GM19240 (cell line): ENCODE data around the gene UNC119.
"Not testable (repeated sequence)": the region's sequence is repeated elsewhere in the genome, so short reads cannot be mapped to it uniquely, and the experiment has no call there.

Experiments used
- DNase-seq: peaks from one replicate; pipeline ENCODE4 v3.0.0; 2011; ENCODE audit warnings: low spot score; ENCODE audit not compliant: insufficient read length

The UNC119 gene

DNA sequence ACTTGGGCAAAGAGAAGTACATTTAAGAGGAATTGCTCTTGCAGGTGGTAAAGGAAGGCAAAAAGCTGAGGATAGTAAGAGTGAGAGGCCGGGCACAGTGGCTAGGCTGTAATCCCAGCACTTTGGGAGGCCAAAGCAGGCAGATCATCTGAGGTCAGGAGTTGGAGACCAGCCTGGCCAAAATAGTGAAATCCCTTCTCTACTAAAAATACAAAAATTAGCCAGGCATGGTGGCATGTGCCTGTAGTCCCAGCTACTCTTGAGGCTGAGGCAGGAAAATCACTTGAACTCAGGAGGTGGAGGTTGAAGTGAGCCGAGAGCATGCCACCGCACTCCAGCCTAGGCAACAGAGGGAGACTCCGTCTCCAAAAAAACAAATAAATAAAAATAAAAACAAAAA lies 30.1 kb downstream of the UNC119 start:
- not testable (repeated sequence) for DNase-seq

DNA sequence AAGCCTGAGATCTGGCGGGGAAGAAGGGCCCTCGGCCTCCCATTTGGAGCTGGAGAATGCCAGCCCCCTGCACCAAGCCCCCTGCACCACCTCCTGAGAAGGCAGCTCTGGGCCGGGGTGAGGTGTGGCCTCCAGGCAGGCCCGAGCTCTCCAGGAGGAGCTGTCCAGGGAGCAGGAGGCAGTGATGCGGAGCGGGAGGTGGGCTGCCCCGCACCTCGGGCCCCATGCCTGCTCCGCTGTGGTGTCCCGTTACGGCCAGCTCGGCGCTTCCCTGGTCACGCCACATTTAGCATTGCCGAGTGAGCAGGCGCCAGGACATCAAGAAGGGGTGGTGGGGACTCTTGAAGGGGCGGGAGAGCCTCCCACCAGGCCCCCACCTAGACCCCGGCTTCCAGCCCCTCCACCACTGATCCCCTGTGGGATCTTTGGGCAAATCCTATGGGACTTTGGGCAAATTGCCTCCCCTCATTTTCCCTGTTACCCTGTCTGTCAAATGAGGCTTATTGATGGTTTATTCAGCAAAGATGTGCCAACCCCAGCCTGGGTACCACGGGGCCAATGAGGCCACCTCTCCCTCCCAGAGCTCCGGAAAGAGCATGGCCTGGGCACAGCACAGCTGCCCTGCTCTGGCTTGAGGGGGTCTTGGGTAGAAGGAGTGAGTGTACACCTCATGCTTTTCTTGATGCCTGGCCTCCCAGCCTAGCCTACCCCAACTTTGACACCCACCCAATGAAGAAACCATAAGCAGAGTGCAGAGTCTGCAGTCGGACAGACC lies 30.9 kb downstream of the UNC119 start:
- no peak for DNase-seq

DNA sequence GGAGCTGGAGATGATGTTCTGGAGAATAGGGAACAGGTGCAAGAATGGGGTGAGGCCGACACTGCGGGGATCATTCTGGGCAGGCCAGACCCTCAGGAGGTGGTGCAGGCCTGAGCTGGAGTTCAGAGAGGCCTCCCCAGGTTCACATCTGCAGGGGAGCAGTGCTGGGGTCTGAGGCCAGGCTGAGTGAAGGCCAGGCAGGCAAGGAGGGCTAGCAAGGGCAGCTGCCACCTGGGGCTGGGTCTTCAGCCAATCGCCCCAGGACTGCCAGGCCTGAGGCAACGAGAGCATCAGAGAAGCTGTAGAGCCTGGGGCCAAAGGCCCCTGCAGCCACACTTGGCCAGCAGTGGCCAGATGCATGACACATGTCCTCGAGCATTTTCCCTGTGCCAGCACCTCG lies 31.7 kb downstream of the UNC119 start:
- DNase-seq, result no peak

DNA sequence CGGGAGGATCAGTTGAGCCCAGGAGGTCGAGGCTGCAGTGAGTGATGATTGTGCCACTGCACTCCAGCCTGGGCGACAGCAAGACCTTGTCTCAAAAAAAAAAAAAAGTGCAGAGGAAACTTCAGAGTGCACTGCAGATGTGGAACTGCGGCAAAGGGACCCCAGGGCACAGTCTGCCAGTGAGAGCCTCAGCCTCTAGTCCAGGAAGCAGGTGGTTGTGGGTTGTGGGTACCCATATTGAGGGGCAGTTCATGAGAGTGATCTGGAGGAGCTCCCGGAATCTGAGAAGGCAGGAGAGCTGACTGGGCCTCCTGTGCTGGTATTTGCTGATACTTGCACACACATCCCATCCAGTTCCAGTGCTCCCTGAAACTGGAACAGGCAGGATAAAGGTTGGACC lies 33.2 kb downstream of the UNC119 start:
- no peak for DNase-seq

DNA sequence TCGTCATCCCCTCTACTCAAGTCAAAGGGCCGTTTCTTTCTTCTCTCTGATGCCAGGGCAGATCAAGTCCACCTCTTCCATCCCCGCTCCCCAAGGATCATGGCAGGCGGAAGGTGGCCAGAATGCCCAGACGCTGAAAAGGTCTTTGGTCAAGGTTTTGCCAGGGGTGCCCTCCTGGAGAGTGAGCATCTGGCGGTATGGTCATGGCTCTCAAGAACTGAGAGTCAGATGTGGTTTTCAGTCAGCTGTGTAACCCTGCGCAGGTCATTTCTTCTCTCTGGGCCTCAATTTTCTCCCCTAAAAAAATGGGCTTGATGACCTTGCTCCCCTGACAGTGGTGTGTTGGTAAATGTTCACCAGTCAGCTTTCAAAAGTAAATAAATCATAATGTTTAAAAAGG lies 33.8 kb downstream of the UNC119 start:
- DNase-seq, result no peak

DNA sequence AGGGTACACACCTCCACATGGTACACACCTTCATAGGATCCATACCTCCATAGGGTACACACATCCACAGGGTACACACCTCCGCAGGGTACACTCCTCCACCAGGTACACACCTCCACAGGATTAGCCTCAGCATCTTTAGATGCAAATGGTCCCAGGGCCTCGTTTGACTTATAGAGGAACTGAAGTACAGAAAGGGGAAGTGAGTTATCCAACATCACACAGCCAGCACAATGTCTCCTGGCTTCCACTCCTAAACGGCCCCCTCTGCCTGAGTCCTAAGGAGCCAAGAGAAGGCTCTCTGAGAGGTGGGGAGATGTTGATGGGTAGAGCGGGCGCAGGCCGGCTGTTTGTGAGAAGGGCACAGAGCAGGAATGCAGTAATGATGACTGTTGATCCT lies 34.3 kb downstream of the UNC119 start:
- no peak for DNase-seq

DNA sequence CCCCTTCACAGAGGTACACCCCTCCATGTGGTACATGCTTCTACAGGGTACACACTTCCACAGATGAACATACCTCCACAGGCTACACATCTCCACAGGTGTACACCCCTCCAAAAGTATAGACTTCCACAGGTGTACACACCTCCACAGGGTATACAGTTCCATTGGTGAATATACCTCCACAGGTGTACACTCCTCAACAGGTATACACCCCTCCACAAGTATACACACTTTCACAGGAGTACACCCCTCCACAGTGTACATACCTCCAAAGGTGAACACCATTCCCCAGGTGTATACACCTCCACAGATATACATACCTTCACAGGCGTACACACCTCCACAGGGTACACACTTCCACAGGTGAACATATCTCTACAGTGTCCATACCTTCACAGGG lies 36.9 kb downstream of the UNC119 start:
- no peak for DNase-seq

DNA sequence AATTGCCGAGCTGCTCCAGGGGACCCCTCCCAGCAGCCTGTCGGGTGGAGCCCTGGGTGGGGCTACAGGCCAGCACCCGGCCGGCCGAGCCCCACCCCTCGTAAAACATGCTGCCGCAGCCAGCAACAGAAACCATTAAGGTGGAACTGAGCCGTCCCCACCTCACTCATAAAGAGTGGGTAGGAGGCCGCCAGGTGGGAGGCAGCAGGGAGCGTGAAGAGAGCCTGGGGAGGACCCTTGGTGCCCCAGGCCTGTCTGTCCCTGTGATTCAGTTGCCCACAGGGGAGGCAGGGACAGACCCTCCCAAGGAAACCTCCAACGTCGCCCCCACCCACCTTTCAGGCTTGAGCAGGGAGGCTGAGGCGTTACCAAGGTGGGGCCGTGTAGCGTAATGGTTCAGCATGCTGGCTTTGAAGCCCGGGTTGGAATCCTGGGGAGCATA lies 37.8 kb downstream of the UNC119 start:
- no peak for DNase-seq

DNA sequence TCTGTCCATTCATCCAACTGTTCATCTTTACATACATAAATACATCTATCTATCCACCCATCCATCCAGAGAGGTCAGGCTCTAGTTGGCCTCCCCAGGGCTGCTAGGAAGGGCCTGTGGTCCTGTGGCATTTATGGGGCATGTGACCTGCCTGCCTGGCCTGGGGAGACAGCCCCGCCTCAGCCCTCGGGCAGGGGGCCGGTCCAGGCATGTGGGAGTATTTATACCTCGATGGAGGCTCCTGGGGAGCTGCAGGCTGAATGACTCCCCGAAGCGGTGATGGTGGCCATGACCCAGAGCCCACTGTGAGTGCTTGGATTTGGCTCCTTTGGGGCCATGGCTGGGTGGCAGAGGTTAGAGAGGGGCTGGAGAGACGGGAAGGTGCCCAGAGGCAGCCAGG lies 38.9 kb downstream of the UNC119 start:
- DNase-seq, result no peak

DNA sequence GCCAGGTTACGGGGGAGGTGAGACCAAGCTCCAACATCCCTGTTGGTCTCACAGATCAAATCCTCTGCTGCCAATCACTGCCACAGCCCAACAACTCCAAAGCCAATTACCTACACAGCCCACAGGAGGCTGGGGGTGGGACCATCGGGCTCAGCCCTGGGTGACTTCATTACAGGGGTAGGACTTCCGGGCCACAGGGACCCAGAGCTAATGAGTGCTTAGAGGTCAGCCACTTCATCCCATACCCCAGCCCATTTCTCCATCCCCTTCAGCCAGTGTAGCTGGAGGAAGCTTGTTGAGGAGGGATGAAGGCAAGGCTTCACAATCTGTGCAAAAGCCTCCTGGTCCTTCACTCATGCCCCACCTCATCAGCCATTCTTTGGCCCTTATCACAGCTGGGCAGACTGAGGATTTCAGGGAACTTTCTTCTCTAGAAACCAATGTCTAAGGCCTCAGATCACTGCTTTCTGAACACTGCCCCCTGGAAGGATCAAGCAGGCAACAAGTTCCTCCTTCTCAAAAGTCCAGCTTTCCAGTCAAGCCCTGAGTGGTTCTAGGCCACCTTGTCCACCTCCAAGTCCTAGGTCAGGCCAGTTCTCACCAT lies 40.5 kb downstream of the UNC119 start:
- DNase-seq, result no peak

DNA sequence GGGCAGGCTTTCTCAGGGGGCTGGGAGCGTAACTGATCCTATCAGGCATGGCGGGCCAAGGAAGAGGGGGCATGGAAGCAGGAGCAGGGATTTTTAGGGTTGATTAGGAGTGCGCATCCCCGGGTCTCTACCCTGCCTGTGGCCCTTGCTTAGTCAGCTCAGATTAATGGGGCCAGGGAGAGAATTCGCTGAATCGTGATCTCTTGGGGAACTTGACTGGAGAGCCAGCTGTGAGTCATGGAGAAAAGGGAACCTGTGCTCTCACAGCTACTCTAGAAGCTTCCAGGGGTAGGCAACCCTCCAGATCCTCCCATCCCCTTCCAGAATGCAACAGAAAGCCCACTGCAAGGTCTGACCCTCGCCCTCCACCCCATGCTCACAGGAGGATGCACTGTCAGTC lies 42.6 kb downstream of the UNC119 start:
- no peak for DNase-seq

DNA sequence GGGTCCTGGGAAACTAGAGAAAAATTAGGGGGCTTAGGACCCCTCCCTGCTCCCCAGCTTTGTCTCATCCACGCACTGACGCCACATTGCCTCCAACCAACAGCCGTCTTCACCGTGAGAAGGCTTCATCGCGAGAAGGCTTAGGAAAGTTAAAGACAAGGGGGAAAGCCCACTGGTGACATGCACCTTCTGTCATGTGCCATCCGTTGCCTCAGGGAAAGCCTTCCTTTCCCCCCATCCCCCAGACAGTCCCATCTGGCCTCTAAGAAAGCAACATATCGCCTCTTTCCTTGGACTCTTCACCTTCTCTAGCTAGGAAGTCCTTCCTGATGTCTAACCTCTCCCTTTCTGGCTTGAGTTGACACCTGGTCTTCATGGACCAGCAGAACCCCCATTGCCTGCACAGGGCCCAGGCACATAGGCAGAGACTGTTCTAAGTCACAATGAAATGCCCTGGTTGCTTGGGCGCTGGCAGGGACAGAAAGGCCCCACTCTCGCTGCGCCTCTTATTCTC lies 44.2 kb downstream of the UNC119 start:
- no peak for DNase-seq

DNA sequence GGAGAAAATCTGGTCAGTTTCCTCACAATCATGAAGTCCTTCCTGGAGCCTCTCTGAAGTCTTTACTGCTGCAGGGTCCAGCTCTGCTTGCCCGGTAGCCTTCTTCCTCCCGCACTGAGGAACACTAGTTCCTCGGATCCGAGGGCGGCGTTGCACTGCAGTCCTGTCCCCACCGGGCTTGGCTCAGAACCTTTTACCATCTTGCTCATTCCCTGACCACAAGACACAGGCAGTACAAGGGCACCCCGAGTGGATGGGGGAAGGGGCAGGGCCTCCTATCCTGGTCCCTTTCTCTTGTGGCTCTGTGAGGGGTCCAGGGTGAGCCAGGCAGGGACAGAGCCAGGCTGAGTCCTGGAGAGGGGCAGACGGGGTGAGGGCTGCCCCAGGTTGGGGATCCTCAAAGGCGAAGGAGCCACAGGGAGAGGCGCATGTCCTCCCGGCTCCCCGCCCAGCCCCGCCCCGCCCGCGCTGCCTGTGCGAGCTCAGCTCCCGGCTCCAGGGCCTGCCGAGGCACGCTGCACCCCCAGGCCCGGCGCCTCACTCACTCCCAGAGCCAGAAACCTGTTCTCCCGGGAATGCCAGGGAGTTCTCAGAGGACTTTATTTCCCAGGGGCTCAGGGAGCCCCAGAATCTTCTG lies 44.7 kb downstream of the UNC119 start:
- no peak for DNase-seq

DNA sequence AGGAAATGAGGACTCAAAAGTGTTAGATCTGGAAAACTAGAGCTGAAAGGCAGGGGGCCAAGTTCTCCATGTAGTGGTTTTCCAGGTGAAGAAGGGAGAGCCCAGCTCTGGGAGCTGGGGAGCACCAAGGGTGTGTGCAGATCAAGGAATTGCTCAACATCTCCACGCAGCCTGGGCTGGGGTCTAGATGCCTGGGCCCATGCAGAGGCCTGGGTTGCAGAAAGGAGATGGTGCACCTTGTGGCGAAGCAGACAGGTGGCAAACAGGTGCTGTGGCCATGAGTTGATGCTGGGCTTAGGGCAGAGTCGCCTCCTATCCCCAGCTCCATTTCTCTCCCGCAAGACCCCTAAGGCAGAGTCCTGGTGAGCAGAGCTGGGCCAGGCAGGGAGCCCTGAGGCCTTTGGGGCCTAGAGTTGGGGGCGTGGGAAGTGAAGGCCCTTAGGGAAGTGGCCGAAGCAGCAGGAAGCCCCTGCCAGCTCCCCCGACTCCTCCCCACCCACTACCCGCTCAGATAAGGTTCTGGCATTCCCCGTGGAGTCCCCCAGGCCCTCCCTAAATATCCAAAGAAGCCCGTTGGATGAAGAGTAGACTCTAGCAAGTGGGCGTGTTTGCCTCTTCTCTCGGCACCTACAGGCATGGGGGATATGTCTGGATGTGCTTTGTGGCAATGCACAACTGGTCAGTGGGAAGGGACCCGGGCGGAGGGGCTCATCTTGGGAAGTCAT lies 45.5 kb downstream of the UNC119 start:
- DNase-seq, result no peak

DNA sequence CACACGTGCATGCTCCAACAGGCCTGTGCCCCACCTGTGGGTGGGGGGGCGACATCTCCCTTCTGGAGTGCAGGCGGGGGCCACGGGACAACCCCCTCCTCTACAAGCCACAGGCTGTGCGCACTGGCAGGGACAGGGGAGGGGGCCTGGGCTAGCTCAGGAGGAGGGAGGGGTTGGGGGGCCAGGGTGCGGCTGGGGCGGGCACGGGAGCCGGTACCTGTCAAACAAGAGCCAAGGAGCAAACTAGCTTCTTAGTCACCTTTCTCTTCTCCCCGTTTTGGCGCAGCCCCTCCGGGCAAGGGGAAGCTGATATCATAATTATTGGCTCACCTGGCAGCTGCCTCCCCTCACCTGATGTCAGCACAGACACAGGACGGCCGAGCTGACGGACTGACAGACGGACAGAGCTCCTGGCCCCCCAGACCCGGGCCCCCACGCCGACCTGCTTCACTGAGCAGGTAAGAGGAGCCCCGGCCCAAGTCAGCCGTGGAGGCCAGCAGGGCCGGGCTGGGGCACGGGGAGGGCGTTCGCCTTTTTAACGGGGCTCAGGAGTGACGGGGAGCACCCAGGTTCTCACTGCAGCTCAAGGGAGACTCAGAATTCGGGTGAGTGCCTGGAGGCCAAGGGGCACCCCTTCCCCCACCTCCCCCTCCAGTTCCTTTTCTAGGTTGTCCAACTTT lies 46.3 kb downstream of the UNC119 start, which contains the start of gene FOXN1:
Gene FOXN1 (plus strand): TSS at position 363 of the 680 bp plus-strand sequence. CDS start 17,622 bp downstream, outside the sequence.
- no peak for DNase-seq

DNA sequence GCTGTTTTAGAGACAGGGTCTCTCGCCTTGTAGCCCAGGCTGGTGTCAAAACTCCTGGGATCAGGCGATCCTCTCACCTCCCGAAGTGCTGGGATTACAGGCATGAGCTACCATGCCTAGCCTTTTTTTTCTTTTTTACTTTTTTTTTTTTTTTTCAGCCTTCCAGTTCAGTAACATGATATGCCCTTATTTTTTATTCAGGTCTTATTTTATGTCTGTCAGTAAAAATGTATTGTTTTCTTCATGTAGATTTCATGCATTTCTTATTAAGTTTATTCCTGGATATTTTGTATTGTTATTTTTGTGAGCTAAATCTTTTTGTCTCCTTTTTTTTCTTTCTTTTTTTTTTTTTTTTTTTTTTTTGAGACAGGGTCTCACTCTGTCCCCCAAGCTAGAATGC lies 49.0 kb downstream of the UNC119 start:
- DNase-seq, result no peak

DNA sequence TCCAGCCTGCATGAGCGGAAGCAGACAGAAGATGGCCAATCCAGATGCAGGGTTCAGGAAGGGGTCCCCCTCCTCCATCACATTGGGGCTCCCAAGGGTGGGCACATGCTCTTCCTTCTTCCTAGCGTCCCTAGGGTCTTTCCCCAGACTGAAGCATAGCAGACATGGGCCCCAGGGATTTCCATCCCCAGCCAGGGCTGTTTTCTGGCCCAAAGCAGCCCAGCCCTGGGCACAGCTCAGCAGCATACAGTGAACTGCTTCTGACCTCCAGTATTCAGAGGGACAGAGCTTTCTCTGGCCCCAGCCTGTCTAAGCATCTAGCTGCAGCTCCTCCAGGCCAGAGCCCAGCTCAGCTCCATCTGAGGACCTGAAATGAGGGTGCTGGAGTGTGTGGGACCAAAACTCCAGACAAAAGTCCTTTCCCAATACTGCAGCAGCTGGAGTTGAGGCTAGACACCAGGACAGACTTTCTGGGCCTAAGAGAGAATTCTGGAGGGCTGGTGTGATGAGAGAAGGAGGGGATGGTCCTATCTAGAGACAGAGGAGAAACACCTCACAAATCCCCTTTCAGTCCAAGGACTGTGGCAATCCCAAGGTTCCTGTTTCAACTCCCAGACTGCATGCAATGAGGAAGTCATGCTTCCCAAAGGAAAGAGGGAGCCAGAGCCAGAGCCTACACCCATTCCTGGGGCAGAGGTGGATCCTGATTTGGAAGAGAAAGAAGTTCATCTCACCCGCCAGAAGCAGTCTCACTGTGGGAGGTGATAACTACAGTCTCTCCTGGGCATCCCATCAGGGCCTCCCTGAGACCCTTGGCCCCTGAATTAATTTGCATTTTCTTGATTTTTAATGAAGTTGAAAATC lies 50.8 kb downstream of the UNC119 start:
- no peak for DNase-seq

DNA sequence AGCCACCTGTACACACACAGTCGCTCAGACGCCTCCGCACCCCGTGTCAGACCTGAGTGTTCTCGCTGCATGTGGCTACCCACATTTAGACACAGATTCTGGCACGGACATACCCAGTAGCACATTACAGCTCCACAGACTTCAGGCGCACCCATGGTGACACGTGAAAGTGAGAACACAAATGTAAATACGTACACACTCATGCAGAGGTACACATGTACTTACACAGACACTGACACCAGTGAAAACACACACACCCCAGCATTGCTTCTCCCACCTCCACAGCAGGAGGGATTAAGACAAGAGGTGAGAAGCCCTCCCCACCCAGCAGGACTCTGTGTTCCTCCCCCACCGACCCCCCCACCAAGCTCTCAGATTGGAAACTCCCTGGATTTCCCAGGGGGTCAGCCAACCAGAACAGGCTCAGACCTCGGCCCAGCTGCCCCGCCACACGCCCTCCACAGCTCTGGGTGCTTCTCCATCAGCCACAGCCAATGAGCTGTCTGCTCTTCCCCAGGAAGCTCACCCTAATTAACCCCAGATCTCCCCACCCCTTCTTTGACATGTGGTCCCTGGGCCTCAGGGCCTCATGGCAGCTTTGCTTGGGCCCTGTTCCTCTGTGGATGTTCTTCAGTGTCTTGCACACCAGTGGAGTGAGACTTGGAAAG lies 51.6 kb downstream of the UNC119 start:
- DNase-seq, result peak; percentile 76

DNA sequence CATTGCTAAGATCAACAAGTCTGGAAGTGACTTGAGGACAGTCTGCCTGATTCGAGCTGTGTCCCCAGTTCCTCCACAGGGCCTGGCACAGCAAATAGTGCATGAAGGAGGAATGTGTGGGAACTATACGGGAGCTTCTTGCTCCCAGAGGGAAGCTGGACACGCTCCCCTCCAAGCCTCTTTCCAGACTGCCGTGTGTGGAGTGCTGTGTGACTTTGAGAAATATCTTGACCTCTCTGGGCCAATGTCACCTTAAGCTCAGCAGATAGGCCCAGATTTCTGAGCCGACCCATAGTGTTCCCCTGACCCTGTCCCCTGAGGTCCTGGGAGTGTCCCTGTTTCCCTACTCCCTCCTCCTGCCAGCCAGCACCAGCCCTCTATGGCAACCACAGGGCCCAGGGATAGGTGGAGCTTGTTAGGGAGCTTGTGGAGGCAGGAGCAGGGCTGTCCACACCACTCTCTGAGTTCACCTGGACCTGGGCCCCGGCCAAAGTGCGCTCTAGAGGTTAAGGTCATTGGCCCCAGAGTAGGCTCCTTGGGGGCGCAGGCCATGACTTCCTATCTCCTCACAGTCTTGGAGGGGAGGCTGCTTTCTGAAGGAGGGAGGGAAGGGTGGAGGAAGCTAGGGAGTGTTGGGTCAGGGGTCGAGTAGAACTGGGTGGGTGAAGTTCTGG lies 52.6 kb downstream of the UNC119 start:
- no peak for DNase-seq
